H54 (cell line): ENCODE measurements around the gene COG5.

Source experiments
- DNase-seq: peaks from one replicate; pipeline ENCODE4 v3.0.0; 2011; ENCODE audit warnings: low spot score, mixed read lengths; ENCODE audit not compliant: insufficient read length
- FAIRE-seq: peaks from 3 replicates; lab custom pipeline; 2011; peaks lifted over from hg19 to GRCh38; lab: Jason Lieb, UNC
- POLR2A ChIP-seq: IDR thresholded peaks from 2 replicates; pipeline ENCODE4 v1.6.1; 2011; ENCODE audit warnings: low read depth, mild to moderate bottlenecking, low read length

The COG5 gene

GRCh38 chr7:107591421-107591820, 27.7 kb upstream of the COG5 start:
- DNase-seq (no peak), FAIRE-seq (no peak)
- TF ChIP-seq POLR2A = no peak

GRCh38 chr7:107588529-107589130, 24.9 kb upstream of the COG5 start:
- no peak for FAIRE-seq
- DNase-seq = no peak
- no peak for TF ChIP-seq POLR2A

- TF ChIP-seq POLR2A = no peak
- no peak for FAIRE-seq
- no peak for DNase-seq
Measured at GRCh38 chr7:107584716-107585115, 21.0 kb upstream of the COG5 start.

GRCh38 chr7:107582875-107583274, 19.2 kb upstream of the COG5 start:
- TF ChIP-seq POLR2A = no peak
- no peak for DNase-seq
- FAIRE-seq = no peak

GRCh38 chr7:107581387-107582013, 17.8 kb upstream of the COG5 start:
- FAIRE-seq (no peak), DNase-seq (no peak)
- TF ChIP-seq POLR2A = no peak

GRCh38 chr7:107580716-107581383, 17.1 kb upstream of the COG5 start:
- DNase-seq (no peak), FAIRE-seq (no peak)

GRCh38 chr7:107579885-107580715, 16.4 kb upstream of the COG5 start, which contains the start of gene BCAP29:
BCAP29 (plus strand) TSS chr7:107580246; CDS start chr7:107580773, 527 bp downstream.
- DNase-seq = peak; percentile 70
- peak; percentile 85 for TF ChIP-seq POLR2A
- no peak for FAIRE-seq

More at GRCh38 chr7:107580716-107581383, 17.1 kb upstream of the COG5 start:
- no peak for TF ChIP-seq POLR2A

- DNase-seq (no peak), FAIRE-seq (peak; percentile 73)
- TF ChIP-seq POLR2A = no peak
Measured at GRCh38 chr7:107579554-107579884, 15.8 kb upstream of the COG5 start.

GRCh38 chr7:107573537-107573936, 9.8 kb upstream of the COG5 start:
- no peak for FAIRE-seq
- no peak for DNase-seq
- TF ChIP-seq POLR2A = no peak

GRCh38 chr7:107570298-107570697, 6.6 kb upstream of the COG5 start:
- FAIRE-seq (no peak), DNase-seq (no peak)
- TF ChIP-seq POLR2A = no peak

GRCh38 chr7:107564553-107565298, 1.0 kb upstream of the COG5 start:
- FAIRE-seq = peak; percentile 98
- no peak for TF ChIP-seq POLR2A
- peak; percentile 22 for DNase-seq

GRCh38 chr7:107563081-107563774, 492 bp downstream of the COG5 start:
- TF ChIP-seq POLR2A = no peak
- DNase-seq = peak; percentile 35
- FAIRE-seq = peak; percentile 20

- FAIRE-seq = no peak
- no peak for TF ChIP-seq POLR2A
- DNase-seq = no peak
Measured at GRCh38 chr7:107560898-107561516, 2.7 kb downstream of the COG5 start.
